ENCODE data around the gene SAT1.

SAT1 gene

DNA sequence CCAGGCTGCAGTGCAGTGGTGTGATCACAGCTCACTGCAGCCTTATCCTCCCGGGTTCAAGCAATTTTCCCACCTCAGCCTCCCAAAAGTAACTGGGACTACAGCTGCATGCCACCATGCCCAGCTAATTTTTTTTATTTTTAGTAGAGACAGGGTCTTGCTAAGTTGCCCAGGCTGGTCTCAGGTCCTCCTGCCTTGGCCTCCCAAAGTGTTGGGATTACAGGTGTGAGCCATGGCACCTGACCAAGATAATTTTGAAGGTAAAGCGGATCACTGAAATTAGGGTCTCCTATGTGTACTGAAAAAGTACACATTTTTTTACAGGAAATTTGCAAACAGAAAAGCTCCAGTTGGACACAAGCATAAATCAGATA lies 4.8 kb downstream of the SAT1 start:
- TF ChIP-seq, protein P1, sequence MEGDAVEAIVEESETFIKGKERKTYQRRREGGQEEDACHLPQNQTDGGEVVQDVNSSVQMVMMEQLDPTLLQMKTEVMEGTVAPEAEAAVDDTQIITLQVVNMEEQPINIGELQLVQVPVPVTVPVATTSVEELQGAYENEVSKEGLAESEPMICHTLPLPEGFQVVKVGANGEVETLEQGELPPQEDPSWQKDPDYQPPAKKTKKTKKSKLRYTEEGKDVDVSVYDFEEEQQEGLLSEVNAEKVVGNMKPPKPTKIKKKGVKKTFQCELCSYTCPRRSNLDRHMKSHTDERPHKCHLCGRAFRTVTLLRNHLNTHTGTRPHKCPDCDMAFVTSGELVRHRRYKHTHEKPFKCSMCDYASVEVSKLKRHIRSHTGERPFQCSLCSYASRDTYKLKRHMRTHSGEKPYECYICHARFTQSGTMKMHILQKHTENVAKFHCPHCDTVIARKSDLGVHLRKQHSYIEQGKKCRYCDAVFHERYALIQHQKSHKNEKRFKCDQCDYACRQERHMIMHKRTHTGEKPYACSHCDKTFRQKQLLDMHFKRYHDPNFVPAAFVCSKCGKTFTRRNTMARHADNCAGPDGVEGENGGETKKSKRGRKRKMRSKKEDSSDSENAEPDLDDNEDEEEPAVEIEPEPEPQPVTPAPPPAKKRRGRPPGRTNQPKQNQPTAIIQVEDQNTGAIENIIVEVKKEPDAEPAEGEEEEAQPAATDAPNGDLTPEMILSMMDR (IDR thresholded peaks at IDR 0.05; ENCODE audit: borderline replicate concordance, insufficient read depth, low read depth, low read length) = no peak

DNA sequence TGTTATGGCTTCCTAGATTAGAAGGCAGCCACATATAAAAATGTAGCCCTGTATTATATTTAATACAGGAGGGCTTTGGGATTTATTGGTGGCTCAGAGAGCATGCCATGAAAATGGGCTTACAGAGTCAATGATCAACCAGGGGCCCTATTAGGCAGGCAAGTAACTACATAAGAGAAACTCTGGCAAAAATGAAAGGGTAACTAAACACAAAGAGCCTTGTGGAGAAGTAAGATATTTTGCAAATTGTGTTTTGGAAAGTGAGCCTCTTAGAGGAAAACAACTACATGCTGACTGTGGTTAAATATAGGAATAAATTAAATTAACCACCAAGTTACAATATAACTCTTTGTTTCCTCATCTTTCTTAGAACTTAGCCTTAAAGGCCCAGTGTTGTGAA lies 5.5 kb downstream of the SAT1 start:
- TF ChIP-seq, protein P1 (IDR thresholded peaks at IDR 0.05; ENCODE audit: borderline replicate concordance, insufficient read depth, low read depth, low read length) = no peak
- H3K4me3 ChIP-seq (ENCODE audit: low read depth, low read length) = no peak overlapping the region

More for the DNA sequence above, 4.8 kb downstream of the SAT1 start:
- no peak overlapping the region for H3K4me3 ChIP-seq (ENCODE audit: low read depth, low read length)

DNA sequence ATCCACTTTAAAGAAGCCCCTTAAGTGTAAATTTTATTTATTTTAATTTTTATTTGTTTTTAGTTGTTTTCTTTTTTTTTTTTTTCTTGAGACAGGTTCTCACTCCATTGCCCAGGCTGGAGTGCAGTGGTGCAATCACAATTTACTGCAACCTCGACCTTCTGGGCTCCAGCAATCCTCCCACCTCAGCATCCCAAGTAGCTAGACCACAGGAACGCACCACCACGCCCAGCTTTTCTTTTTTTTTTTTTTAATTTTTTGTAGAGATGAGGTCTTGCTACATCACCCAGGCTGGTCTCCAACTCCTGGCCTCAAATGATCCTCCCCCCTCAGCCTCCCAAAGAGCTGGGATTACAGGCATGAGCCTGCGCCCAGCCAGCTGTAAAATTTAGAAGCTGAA lies 6.0 kb downstream of the SAT1 start:
- TF ChIP-seq, protein P1 (IDR thresholded peaks at IDR 0.05; ENCODE audit: borderline replicate concordance, insufficient read depth, low read depth, low read length) = no peak

DNA sequence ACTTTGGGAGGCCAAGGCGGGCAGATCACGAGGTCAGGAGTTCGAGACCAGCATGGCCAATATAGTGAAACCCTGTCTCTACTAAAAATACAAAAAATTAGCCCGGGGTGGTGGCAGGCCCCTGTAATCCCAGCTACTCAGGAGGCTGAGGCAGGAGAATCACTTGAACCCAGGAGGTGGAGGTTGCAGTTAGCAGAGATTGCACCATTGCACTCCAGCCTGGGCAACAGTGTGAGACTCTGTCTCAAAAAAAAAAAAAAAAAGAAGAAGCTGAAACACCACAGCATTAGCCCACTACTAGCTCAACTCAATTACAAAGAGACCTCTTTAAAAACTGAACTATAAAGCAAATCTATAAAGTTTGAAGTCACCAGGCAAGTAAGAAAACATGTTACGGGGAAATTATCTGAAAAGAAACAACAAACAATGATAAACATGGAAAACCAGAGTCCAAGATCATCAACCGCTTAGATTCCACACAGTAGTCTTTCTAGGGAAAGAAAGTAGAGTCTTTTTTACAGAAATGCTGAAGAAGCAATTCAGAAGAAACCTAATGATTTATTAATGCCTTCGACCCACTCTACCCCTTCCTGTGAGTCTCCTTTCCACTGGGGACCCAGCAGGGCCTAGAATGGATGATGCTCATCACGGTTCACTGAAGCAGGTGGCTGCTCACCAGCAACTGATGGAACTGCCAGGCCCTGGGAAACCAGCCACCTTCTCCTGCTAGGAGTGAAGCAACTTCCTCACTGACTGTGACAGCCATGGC lies 6.6 kb downstream of the SAT1 start:
- TF ChIP-seq, protein P1 (IDR thresholded peaks at IDR 0.05; ENCODE audit: borderline replicate concordance, insufficient read depth, low read depth, low read length) = no peak
- no peak overlapping the region for H3K4me3 ChIP-seq (ENCODE audit: low read depth, low read length)

More for the DNA sequence above, 6.0 kb downstream of the SAT1 start:
- no peak overlapping the region for H3K4me3 ChIP-seq (ENCODE audit: low read depth, low read length)

DNA sequence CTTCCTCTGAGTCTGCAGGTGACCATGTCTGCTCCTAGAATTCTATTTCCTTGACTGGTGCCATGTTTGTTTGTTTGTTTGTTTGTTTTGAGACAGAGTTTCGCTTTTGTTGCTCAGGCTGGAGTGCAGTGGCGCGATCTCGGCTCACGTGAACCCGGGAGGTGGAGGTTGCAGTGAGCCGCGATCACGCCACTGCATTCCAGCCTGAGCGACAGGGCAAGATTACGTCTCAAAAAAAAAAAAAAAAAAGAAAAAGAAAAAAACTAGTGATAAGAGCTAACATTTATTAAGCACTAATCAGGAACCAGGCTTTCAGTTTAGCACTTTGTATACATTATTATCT lies 7.2 kb downstream of the SAT1 start:
- TF ChIP-seq, protein P1 (IDR thresholded peaks at IDR 0.05; ENCODE audit: borderline replicate concordance, insufficient read depth, low read depth, low read length) = no peak
- H3K4me3 ChIP-seq (ENCODE audit: low read depth, low read length) = no peak overlapping the region

DNA sequence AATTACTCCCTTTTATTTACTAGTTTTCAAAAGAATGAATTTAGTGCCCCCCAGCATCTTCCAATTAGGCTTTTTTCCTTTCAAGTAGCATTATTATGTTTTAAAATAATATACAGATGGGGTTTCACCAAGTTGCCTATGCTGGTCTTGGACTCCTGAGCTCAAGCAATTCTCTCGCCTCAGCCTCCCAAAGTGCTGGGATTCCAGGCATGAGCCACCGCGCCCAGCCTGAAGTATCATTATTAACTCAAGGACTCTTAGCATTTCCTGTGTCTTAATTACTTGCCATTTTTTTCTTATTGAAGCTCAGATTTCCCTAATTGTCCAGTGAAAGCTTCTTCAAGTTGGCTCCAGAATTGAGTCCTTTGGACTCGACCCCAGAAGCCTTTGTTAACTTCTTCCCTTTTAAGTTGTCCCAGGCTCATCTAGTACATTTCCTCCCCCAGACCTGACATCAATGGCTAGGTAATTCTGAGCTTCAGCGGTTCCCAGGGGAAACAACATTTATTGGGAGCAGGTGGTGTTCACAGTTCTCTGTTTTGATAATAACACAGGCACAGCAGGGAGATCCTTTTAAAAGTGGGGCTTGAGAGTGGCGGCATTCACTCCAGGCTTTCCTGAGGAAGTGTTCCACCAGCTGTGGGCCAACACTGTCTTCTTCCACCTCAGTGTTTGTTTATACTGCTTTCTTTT lies 10.0 kb downstream of the SAT1 start:
- TF ChIP-seq, protein P1 (IDR thresholded peaks at IDR 0.05; ENCODE audit: borderline replicate concordance, insufficient read depth, low read depth, low read length) = no peak

DNA sequence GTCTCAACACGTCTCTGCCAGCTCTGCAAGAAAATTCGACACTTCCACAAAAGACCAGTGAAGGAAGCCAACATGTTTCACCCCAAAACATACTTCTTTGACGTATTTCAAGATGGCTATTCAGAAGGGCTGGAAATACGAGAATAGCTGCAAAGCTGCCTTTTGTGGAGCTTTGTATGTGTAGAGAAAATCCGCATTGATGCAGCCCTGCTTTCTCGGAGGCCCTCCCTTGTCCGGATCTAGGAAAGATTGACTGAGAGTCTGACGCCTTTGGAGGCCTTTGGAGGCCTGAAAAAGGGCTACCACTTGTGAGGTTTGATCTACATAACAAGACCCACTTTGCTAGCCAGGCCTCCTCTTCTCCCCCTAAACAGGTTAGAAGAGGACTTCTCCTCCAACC lies 12.2 kb downstream of the SAT1 start:
- H3K4me3 ChIP-seq (ENCODE audit: low read depth, low read length) = no peak overlapping the region
- TF ChIP-seq, protein P1 (IDR thresholded peaks at IDR 0.05; ENCODE audit: borderline replicate concordance, insufficient read depth, low read depth, low read length) = no peak

More for the DNA sequence above, 10.0 kb downstream of the SAT1 start:
- H3K4me3 ChIP-seq (ENCODE audit: low read depth, low read length) = no peak overlapping the region

Data from GM12875 (cell line).